HepG2 (cell line): ENCODE results near the gene DGKG. TPM values are rescaled to one million over a fixed set of nuclear protein-coding genes. Genes with fewer than 3 reads are reported as not detected.

Experiments used
- ATAC-seq: fragments of 200-7000 bp; cut with Tn5 transposase; 3 replicates; pipeline ENCODE4 v1.9.1; 2020; ENCODE audit warnings: mild to moderate bottlenecking, moderate library complexity
- BruUV-seq: library from RNA; stranded (reverse); fragments of 400-500 nt; replicated peaks from 2 replicates; lab custom pipeline; 2021; lab: Mats Ljungman, UMichigan
- CTCF ChIA-PET: fragments of 300-600 bp; formaldehyde crosslinking; extraction: SDS; loops from one replicate; lab custom pipeline; 2021; ENCODE audit warnings: low total read pairs, inconsistent platforms, low intra/inter-chr PET ratio; lab: Yijun Ruan, JAX
- POLR2A ChIA-PET: fragments of 350-600 bp; sonication (Branson Sonifier 250); formaldehyde crosslinking; loops from one replicate; lab custom pipeline; 2020; ENCODE audit warnings: antibody characterized with exemption, inconsistent platforms; lab: Yijun Ruan, JAX
- DNase-seq: peaks from one replicate; pipeline ENCODE4 v3.0.0-alpha.2; 2015; ENCODE audit warnings: low spot score
- FAIRE-seq: peaks from 3 replicates; lab custom pipeline; 2011; peaks lifted over from hg19 to GRCh38; lab: Jason Lieb, UNC
- H2AFZ ChIP-seq: one replicate; pipeline ENCODE4 v1.6.1; 2011; ENCODE audit warnings: low read length, inconsistent platforms
- H3K27ac ChIP-seq: fragments of 300-600 bp; 3 replicates; pipeline ENCODE4 v1.8.0; 2011; ENCODE audit warnings: mixed run types, mild to moderate bottlenecking, mixed read lengths, low read length, inconsistent platforms; ENCODE audit not compliant: insufficient read depth; ENCODE audit errors: extremely low read length
- H3K27me3 ChIP-seq, 2 experiments: fragments of 200-600 bp in 1 of 2; 2 replicates in 1 of 2; 3 replicates in 1 of 2; pipeline versions ENCODE4 v1.6.0 to v1.8.0; 2011; ENCODE audit warnings: low read length in 2 of 2, mild to moderate bottlenecking in 2 of 2, moderate library complexity in 2 of 2, inconsistent platforms in 1 of 2; ENCODE audit not compliant: insufficient read depth in 2 of 2, control insufficient read depth in 1 of 2
- H3K36me3 ChIP-seq, 2 experiments: fragments of 200-600 bp in 1 of 2; replicated peaks in 1 of 2; 2 replicates in 1 of 2; 3 replicates in 1 of 2; pipeline versions ENCODE4 v1.5.1 to v1.8.0; 2011; ENCODE audit warnings: low read length in 2 of 2, inconsistent platforms in 1 of 2; ENCODE audit not compliant: insufficient read depth in 2 of 2, control insufficient read depth in 1 of 2
- H3K4me1 ChIP-seq: 2 replicates; pipeline ENCODE4 v1.5.1; 2012; ENCODE audit warnings: low read length, inconsistent platforms; ENCODE audit not compliant: insufficient read depth
- H3K4me2 ChIP-seq: 2 replicates; pipeline ENCODE4 v1.6.0; 2011; ENCODE audit warnings: low read depth, low read length, inconsistent platforms
- H3K4me3 ChIP-seq, 3 experiments: fragments of 200-600 bp in 1 of 3; sonication (generic), shearing (Covaris generic) in 1 of 3; replicated peaks in 1 of 3; 2 replicates each; pipeline ENCODE4 v1.5.1; 2011 to 2016; ENCODE audit warnings: low read length in 3 of 3, inconsistent platforms in 2 of 3, low read depth in 2 of 3, mild to moderate bottlenecking in 2 of 3, control low read depth in 1 of 3, mixed read lengths in 1 of 3; ENCODE audit not compliant: insufficient read depth in 1 of 3
- H3K79me2 ChIP-seq: one replicate; pipeline ENCODE4 v1.6.1; 2011; ENCODE audit warnings: low read length, inconsistent platforms; ENCODE audit not compliant: insufficient read depth
- H3K9ac ChIP-seq: 2 replicates; pipeline ENCODE4 v1.6.0; 2011; ENCODE audit warnings: mild to moderate bottlenecking, low read depth, low read length, inconsistent platforms; ENCODE audit not compliant: insufficient read depth
- H3K9me3 ChIP-seq: 2 replicates; pipeline ENCODE4 v1.5.1; 2012; ENCODE audit warnings: mild to moderate bottlenecking, low read length
- H4K20me1 ChIP-seq: 2 replicates; pipeline ENCODE4 v1.6.0; 2011; ENCODE audit warnings: inconsistent platforms, mild to moderate bottlenecking, low read length, moderate library complexity; ENCODE audit not compliant: insufficient read depth
- CTCF ChIP-seq: sonication (generic); formaldehyde crosslinking; IDR thresholded peaks from 2 replicates; pipeline ENCODE4 v1.5.0; 2020; ENCODE audit warnings: mild to moderate bottlenecking, missing genetic modification reagents, moderate library complexity
- GLMP ChIP-seq: sonication (generic); formaldehyde crosslinking; IDR thresholded peaks from 2 replicates; pipeline ENCODE4 v1.9.0; 2021; ENCODE audit warnings: missing genetic modification reagents, mild to moderate bottlenecking, borderline replicate concordance
- HCFC1 ChIP-seq: fragments of 150-350 bp; IDR thresholded peaks from 2 replicates; pipeline ENCODE4 v1.6.1; 2014; ENCODE audit warnings: low read depth, low read length
- STAG1 ChIP-seq: sonication (generic); formaldehyde crosslinking; IDR thresholded peaks from 2 replicates; pipeline ENCODE4 v1.4.0; 2020; ENCODE audit warnings: missing genetic modification reagents
- SUZ12 ChIP-seq: fragments of 150-350 bp; IDR thresholded peaks from 2 replicates; pipeline ENCODE4 v1.6.1; 2014; ENCODE audit warnings: low read depth, low read length
- THAP7 ChIP-seq: sonication (generic); formaldehyde crosslinking; IDR thresholded peaks from 2 replicates; pipeline ENCODE4 v1.8.1; 2023; ENCODE audit warnings: mild to moderate bottlenecking, missing genetic modification reagents
- TOE1 ChIP-seq: sonication (generic); formaldehyde crosslinking; IDR thresholded peaks from 2 replicates; pipeline ENCODE4 v1.4.0; 2020; ENCODE audit warnings: mild to moderate bottlenecking, missing genetic modification reagents
- ZBTB4 ChIP-seq: sonication (generic); formaldehyde crosslinking; IDR thresholded peaks from 2 replicates; pipeline ENCODE4 v1.4.0; 2020; ENCODE audit warnings: missing genetic modification reagents, mild to moderate bottlenecking, borderline replicate concordance
- ZNF101 ChIP-seq: sonication (generic); formaldehyde crosslinking; IDR thresholded peaks from 2 replicates; pipeline ENCODE4 v1.4.0; 2020; ENCODE audit warnings: mild to moderate bottlenecking, low read depth, missing genetic modification reagents, borderline replicate concordance
- ZNF234 ChIP-seq: sonication (generic); formaldehyde crosslinking; conservative IDR thresholded peaks from 2 replicates; pipeline ENCODE4 v1.5.1; 2020; ENCODE audit warnings: mild to moderate bottlenecking, missing genetic modification reagents
- ZNF747 ChIP-seq: sonication (generic); formaldehyde crosslinking; IDR thresholded peaks from 2 replicates; pipeline ENCODE4 v1.8.1; 2023; ENCODE audit warnings: missing genetic modification reagents, mild to moderate bottlenecking, borderline replicate concordance
- WGBS: methylation state at CpG from one replicate; pipeline ENCODE4 v1.1.6; 2017; ENCODE audit warnings: low lambda C conversion rate; 5-methylcytosine and 5-hydroxymethylcytosine counted together
- in situ Hi-C: cut with HindIII; loops from 2 replicates; pipeline ENCODE4 v1.10.0; 2017; ENCODE audit warnings: low pct_unique_long_range_greater_than_20kb; ENCODE audit not compliant: extremely low pct_ligation_motif_present
- intact Hi-C: fragments of 100-400 bp; cut with micrococcal nuclease; formaldehyde crosslinking; loops from one replicate; pipeline ENCODE4 v1.10.0; 2022; ENCODE audit not compliant: unreplicated experiment
- polyA plus RNA-seq, 8 experiments: library from polyadenylated mRNA; depleted of rRNA in 3 of 8; stranded (reverse) in 7 of 8; unstranded in 1 of 8; fragments of >200 nt; fragmentation: Illumina TruSeq in 4 of 8; extraction: Trizol in 4 of 8; gene quantifications; 2 replicates each; pipeline versions ENCODE4 v1.2.1 to v1.2.3, GENCODE V29; 2011 to 2016; ENCODE audit warnings: low read depth in 4 of 8, missing spikeins in 1 of 8, mixed read lengths in 1 of 8; ENCODE audit not compliant: insufficient read depth in 1 of 8
- total RNA-seq, 5 experiments: library from RNA; depleted of rRNA; stranded (reverse); fragments of >200 nt; fragmentation: Illumina TruSeq; extraction: Trizol; gene quantifications; 2 replicates each; pipeline ENCODE4 v1.2.3, GENCODE V29; 2016; ENCODE audit warnings: low read depth in 1 of 5

The DGKG gene
- total and polyA plus RNA-seq, 2 of the 13 experiments (the other 11 are each of a cell fraction or from before 2014, with no cell fraction given) = 3.8 to 6.2 TPM

- in situ Hi-C loops = loop anchor here (25.0 kb wide), 1 partner anchor 554 kb away; the partner anchor contains the start of gene RFC4
- CTCF ChIA-PET = no interaction called here
Observed at GRCh38 chr3:186257866-186258265, 104.2 kb downstream of the DGKG start.

GRCh38 chr3:186255703-186256331 is 106.2 kb downstream of the DGKG start:
- no peak overlapping the region for H2AFZ ChIP-seq
- no peak overlapping the region for H3K9ac ChIP-seq
- BruUV-seq = no TSS peak
- H3K79me2 ChIP-seq = no peaks in the 10 kb centered on the region
- no peak for FAIRE-seq
- H3K9me3 ChIP-seq = no peaks in the 10 kb centered on the region
- POLR2A ChIA-PET = no interaction called here
- no peak overlapping the region for H3K4me2 ChIP-seq
- H3K4me3 ChIP-seq = no peak overlapping the region
- H3K36me3 ChIP-seq = no peaks in the 10 kb centered on the region
- intact Hi-C loops (no loop called here), in situ Hi-C loops (loop anchor here (25.0 kb wide), 1 partner anchor 556 kb away; the partner anchor contains the start of gene RFC4)
- 77% methylated on average over 19 of the region's 19 CpGs for WGBS
- DNase-seq = no peak
- H3K27ac ChIP-seq = no peak overlapping the region
- H3K27me3 ChIP-seq = peaks cover 0 to 1% of the 10 kb centered on the region in 2 experiments; a peak in 1 of 5 replicates
- H4K20me1 ChIP-seq = no peaks in the 10 kb centered on the region
- CTCF ChIA-PET = interaction anchor here (1.0 kb wide), 1 partner anchor 284 kb away, joined by 4 read pairs; no protein-coding TSS in a partner anchor
- ATAC-seq = no peak
- peaks cover 6% of the 10 kb centered on the region; the same call in 1 of the 2 replicates for H3K4me1 ChIP-seq
- no peak for TF ChIP-seq HCFC1
- no peak for TF ChIP-seq ZBTB4 (CRISPR knock-in tag)
- TF ChIP-seq ZNF234 (CRISPR knock-in tag) = no peak
- no peak for TF ChIP-seq SUZ12
- no peak for TF ChIP-seq ZNF101
- TF ChIP-seq THAP7 = no peak
- no peak; the same call in 1 of the 2 replicates for TF ChIP-seq CTCF
- no peak for TF ChIP-seq GLMP

More at GRCh38 chr3:186257866-186258265, 104.2 kb downstream of the DGKG start:
- BruUV-seq = no TSS peak
- Histone ChIP-seq H3K4me3 (no peak overlapping the region), H3K27me3 (peaks cover 0 to 1% of the 10 kb centered on the region in 2 experiments; a peak in 1 of 5 replicates), H3K4me1 (peaks cover 6% of the 10 kb centered on the region; the same call in 1 of the 2 replicates), H4K20me1 (no peaks in the 10 kb centered on the region), H3K4me2 (no peak overlapping the region), H3K27ac (no peak overlapping the region), H3K36me3 (no peaks in the 10 kb centered on the region), H3K9ac (no peak overlapping the region), H3K9me3 (no peaks in the 10 kb centered on the region), H2AFZ (no peak overlapping the region), H3K79me2 (no peaks in the 10 kb centered on the region)
- no peak for ATAC-seq
- POLR2A ChIA-PET = no interaction called here
- WGBS = 53% methylated on average over 5 of the region's 6 CpGs
- no peak for FAIRE-seq
- no peak for TF ChIP-seq ZNF747 (CRISPR knock-in tag)
- TF ChIP-seq TOE1 (CRISPR knock-in tag) = no peak
- TF ChIP-seq STAG1 (CRISPR knock-in tag) = no peak
- no peak for DNase-seq
- intact Hi-C loops = no loop called here
